GM12878 (cell line): Measurements from ENCODE around the gene OSBPL10. TPM values are rescaled to one million over a fixed set of nuclear protein-coding genes. Genes with fewer than 3 reads are reported as not detected.

Source experiments
- ATAC-seq: fragments of 200-7000 bp; cut with Tn5 transposase; 3 replicates; pipeline ENCODE4 v1.9.1; 2020; ENCODE audit warnings: mild to moderate bottlenecking, moderate library complexity
- BruUV-seq: library from RNA; stranded (reverse); fragments of 400-500 nt; replicated peaks from 2 replicates; lab custom pipeline; 2021; lab: Mats Ljungman, UMichigan
- CTCF ChIA-PET: fragments of 300-600 bp; sonication (Branson Sonifier 250); formaldehyde crosslinking; extraction: SDS; loops from one replicate; lab custom pipeline; 2021; ENCODE audit warnings: inconsistent platforms; lab: Yijun Ruan, JAX
- POLR2A ChIA-PET: fragments of 350-600 bp; formaldehyde crosslinking; extraction: SDS; loops from one replicate; lab custom pipeline; 2021; ENCODE audit warnings: inconsistent platforms; lab: Charles Lee
- RAD21 ChIA-PET: fragments of 300-600 bp; sonication (Branson Sonifier 250); formaldehyde crosslinking; loops from one replicate; lab custom pipeline; 2023; ENCODE audit warnings: antibody characterized with exemption; ENCODE audit not compliant: unreplicated experiment; lab: Charles Lee
- SMC1A ChIA-PET: fragments of 300-600 bp; sonication (Branson Sonifier 250); formaldehyde crosslinking; loops from one replicate; lab custom pipeline; 2023; ENCODE audit not compliant: unreplicated experiment, uncharacterized antibody; lab: Charles Lee
- DNase-seq: peaks from one replicate; pipeline ENCODE4 v3.0.0-alpha.2; 2011; ENCODE audit warnings: low read depth, low spot score
- FAIRE-seq: peaks from 3 replicates; lab custom pipeline; 2011; peaks lifted over from hg19 to GRCh38; lab: Jason Lieb, UNC
- H2AFZ ChIP-seq: 2 replicates; pipeline ENCODE4 v1.6.0; 2011; ENCODE audit warnings: low read depth, low read length, control low read depth; ENCODE audit not compliant: control insufficient read depth
- H3K27ac ChIP-seq: 2 replicates; pipeline ENCODE4 v1.5.1; 2011; ENCODE audit warnings: control low read depth; ENCODE audit not compliant: control insufficient read depth, insufficient read depth
- H3K27me3 ChIP-seq, 2 experiments: replicated peaks in 1 of 2; 2 replicates each; pipeline versions ENCODE4 v1.6.0 to v1.6.1; 2011; ENCODE audit warnings: low read length in 1 of 2; ENCODE audit not compliant: control insufficient read depth in 2 of 2, insufficient read depth in 2 of 2
- H3K36me3 ChIP-seq, 2 experiments: 2 replicates each; pipeline ENCODE4 v1.5.1; 2011; ENCODE audit warnings: low read length in 1 of 2; ENCODE audit not compliant: control insufficient read depth in 2 of 2, insufficient read depth in 2 of 2
- H3K4me1 ChIP-seq: 2 replicates; pipeline ENCODE4 v1.6.1; 2011; ENCODE audit warnings: mild to moderate bottlenecking, low read length, moderate library complexity, mixed read lengths; ENCODE audit not compliant: control insufficient read depth, insufficient read depth
- H3K4me2 ChIP-seq: 2 replicates; pipeline ENCODE4 v1.6.0; 2011; ENCODE audit warnings: control low read depth; ENCODE audit not compliant: control insufficient read depth, insufficient read depth
- H3K4me3 ChIP-seq: fragments of 200-600 bp; sonication (generic); 2 replicates; pipeline ENCODE4 v1.5.1; 2016
- H3K79me2 ChIP-seq: 2 replicates; pipeline ENCODE4 v1.6.0; 2011; ENCODE audit warnings: low read length; ENCODE audit not compliant: control insufficient read depth, insufficient read depth
- H3K9ac ChIP-seq: 2 replicates; pipeline ENCODE4 v1.8.0; 2011; ENCODE audit warnings: low read length, control low read depth, mixed read lengths; ENCODE audit not compliant: control insufficient read depth, insufficient read depth
- H3K9me3 ChIP-seq: replicated peaks from 3 replicates; pipeline ENCODE4 v1.5.1; 2011; ENCODE audit warnings: mild to moderate bottlenecking, low read length; ENCODE audit not compliant: control insufficient read depth, insufficient read depth
- H4K20me1 ChIP-seq: 2 replicates; pipeline ENCODE4 v1.6.0; 2011; ENCODE audit not compliant: control insufficient read depth, insufficient read depth
- CHD1 ChIP-seq: IDR thresholded peaks from 2 replicates; pipeline ENCODE4 v1.6.1; 2012; ENCODE audit warnings: low read depth, low read length, improper control_type of control experiment
- CHD2 ChIP-seq: IDR thresholded peaks from 2 replicates; pipeline ENCODE4 v1.6.1; 2011; ENCODE audit warnings: low read depth, low read length, improper control_type of control experiment, borderline replicate concordance
- EGR1 ChIP-seq, 2 experiments: IDR thresholded peaks; 1 replicate in 1 of 2; 2 replicates in 1 of 2; pipeline ENCODE4 v1.6.1; 2011 to 2012; ENCODE audit warnings: low read depth in 2 of 2, low read length in 2 of 2, borderline replicate concordance in 1 of 2, mild to moderate bottlenecking in 1 of 2, moderate library complexity in 1 of 2
- ESRRA ChIP-seq: IDR thresholded peaks from 2 replicates; pipeline ENCODE4 v1.6.1; 2012; ENCODE audit warnings: mild to moderate bottlenecking, low read length, improper control_type of control experiment
- IKZF1 ChIP-seq: fragments of 450-650 bp; conservative IDR thresholded peaks from 2 replicates; pipeline ENCODE4 v1.6.1; 2017; ENCODE audit warnings: antibody characterized with exemption, mild to moderate bottlenecking
- LARP7 ChIP-seq: fragments of 450-650 bp; IDR thresholded peaks from 2 replicates; pipeline ENCODE4 v1.6.1; 2017; ENCODE audit warnings: mild to moderate bottlenecking
- NFIC ChIP-seq: IDR thresholded peaks from 2 replicates; pipeline ENCODE4 v1.6.1; 2012; ENCODE audit warnings: low read depth, mild to moderate bottlenecking, inconsistent platforms, low read length, moderate library complexity
- PAX8 ChIP-seq: fragments of 450-650 bp; IDR thresholded peaks from 2 replicates; pipeline ENCODE4 v1.6.1; 2017; ENCODE audit warnings: mild to moderate bottlenecking, moderate library complexity
- RAD21 ChIP-seq: IDR thresholded peaks from 2 replicates; pipeline ENCODE4 v1.6.1; 2011; ENCODE audit warnings: mild to moderate bottlenecking, low read depth, low read length, moderate library complexity; ENCODE audit not compliant: insufficient read depth
- RB1 ChIP-seq: fragments of 450-650 bp; formaldehyde crosslinking; IDR thresholded peaks from 2 replicates; pipeline ENCODE4 v1.6.1; 2017; ENCODE audit warnings: mild to moderate bottlenecking, borderline replicate concordance
- RELA ChIP-seq: fragments of 450-650 bp; IDR thresholded peaks from 2 replicates; pipeline ENCODE4 v1.8.0; 2014; ENCODE audit warnings: borderline replicate concordance; ENCODE audit not compliant: partially characterized antibody
- SIX5 ChIP-seq: IDR thresholded peaks from 2 replicates; pipeline ENCODE4 v1.6.1; 2011; ENCODE audit warnings: mild to moderate bottlenecking, low read depth, low read length, moderate library complexity; ENCODE audit not compliant: severe bottlenecking
- SMAD1 ChIP-seq: fragments of 450-650 bp; IDR thresholded peaks from 2 replicates; pipeline ENCODE4 v1.6.1; 2018; ENCODE audit warnings: mild to moderate bottlenecking, low read depth; ENCODE audit not compliant: partially characterized antibody
- SMC3 ChIP-seq: IDR thresholded peaks from 2 replicates; pipeline ENCODE4 v1.6.1; 2011; ENCODE audit warnings: low read length, improper control_type of control experiment, borderline replicate concordance
- TCF12 ChIP-seq: IDR thresholded peaks from 2 replicates; pipeline ENCODE4 v1.6.1; 2011; ENCODE audit warnings: low read depth, mild to moderate bottlenecking, low read length
- WRNIP1 ChIP-seq: IDR thresholded peaks from 2 replicates; pipeline ENCODE4 v1.6.1; 2011; ENCODE audit warnings: low read depth, low read length, improper control_type of control experiment, borderline replicate concordance
- ZSCAN29 ChIP-seq: fragments of 450-650 bp; IDR thresholded peaks from 2 replicates; pipeline ENCODE4 v1.6.1; 2017; ENCODE audit warnings: mild to moderate bottlenecking, moderate library complexity
- ZZZ3 ChIP-seq: IDR thresholded peaks from 2 replicates; pipeline ENCODE4 v1.6.1; 2011; ENCODE audit warnings: low read depth; ENCODE audit not compliant: control insufficient read depth, insufficient read length
- WGBS: methylation state at CpG from one replicate; pipeline ENCODE4 v1.1.6; 2016; ENCODE audit warnings: low lambda C conversion rate; ENCODE audit not compliant: insufficient replicate concordance, insufficient coverage; ENCODE audit errors: missing lambda C conversion rate; 5-methylcytosine and 5-hydroxymethylcytosine counted together
- in situ Hi-C: fragments of 300-500 bp; cut with MboI; formaldehyde crosslinking; loops from 9 replicates; pipeline ENCODE4 v1.14.3; 2018; ENCODE audit warnings: mixed read lengths
- intact Hi-C: fragments of 100-400 bp; cut with micrococcal nuclease; formaldehyde crosslinking; loops from one replicate; pipeline ENCODE4 v1.14.2; 2022; ENCODE audit not compliant: unreplicated experiment
- polyA plus RNA-seq, 11 experiments: library from polyadenylated mRNA; depleted of rRNA in 4 of 11; unstranded in 6 of 11; stranded (reverse) in 5 of 11; fragments of >200 nt; fragmentation: Nextera tagmentation in 4 of 11; fragmentation: Illumina TruSeq in 1 of 11; extraction: Ambion mirVana in 4 of 11; extraction: Trizol in 1 of 11; gene quantifications; 1 replicate in 1 of 11; 2 replicates in 10 of 11; pipeline versions ENCODE4 v1.2.1 to v1.2.3, GENCODE V29; 2011 to 2016; ENCODE audit warnings: inconsistent platforms in 2 of 11, missing spikeins in 2 of 11, low read depth in 1 of 11
- total RNA-seq, 4 experiments: library from RNA; depleted of rRNA in 3 of 4; stranded (reverse); fragments of >200 nt in 3 of 4; fragmentation: Illumina TruSeq in 1 of 4; extraction: Trizol in 1 of 4; gene quantifications; 2 replicates each; pipeline versions ENCODE4 v1.2.1 to v1.2.3, GENCODE V29; 2013 to 2021
- TF ChIP-seq, protein P1 (sequence below): IDR thresholded peaks from 2 replicates; pipeline ENCODE4 v1.6.1; 2012; ENCODE audit warnings: low read depth, low read length, improper control_type of control experiment
- TF ChIP-seq, protein P2 (sequence below): IDR thresholded peaks from 2 replicates; pipeline ENCODE4 v1.6.1; 2012; ENCODE audit warnings: low read depth, low read length, improper control_type of control experiment

Gene OSBPL10
- total and polyA plus RNA-seq, 10 of the 15 experiments (the other 5 are each of a cell fraction or from before 2014, with no cell fraction given) = 0.03 to 0.25 (median 0.09) TPM; not detected in 5

DNA sequence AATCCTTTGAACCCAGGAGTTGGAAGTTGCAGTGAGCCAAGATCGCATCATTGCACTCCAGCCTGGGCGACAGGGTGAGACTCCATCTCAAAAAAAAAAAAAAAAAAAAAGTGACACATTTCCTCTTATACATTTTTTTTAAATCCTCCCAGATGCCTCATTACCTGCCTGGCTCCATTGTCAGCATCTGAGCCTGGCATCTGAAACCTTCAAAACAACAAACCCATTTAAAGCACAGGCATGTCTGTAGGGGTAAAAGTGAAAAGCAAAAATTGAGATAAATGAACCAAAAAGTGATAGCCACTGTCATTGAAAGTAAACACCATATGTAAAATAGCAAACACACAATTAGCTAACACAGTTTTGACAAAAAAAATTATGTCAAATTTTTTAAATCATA is 38.6 kb downstream of the OSBPL10 start:
- Histone ChIP-seq H3K79me2 (no peaks in the 10 kb centered on the region), H3K9me3 (no peaks in the 10 kb centered on the region; the same call in 2 of the 3 replicates), H3K27me3 (peaks cover 0 to 3% of the 10 kb centered on the region in 2 experiments; a peak in 3 of 4 replicates), H3K9ac (no peak overlapping the region), H2AFZ (no peak overlapping the region), H3K36me3 (no peaks in the 10 kb centered on the region), H3K4me2 (no peak overlapping the region), H3K4me1 (no peaks in the 10 kb centered on the region), H3K27ac (no peak overlapping the region), H4K20me1 (no peaks in the 10 kb centered on the region), H3K4me3 (no peak overlapping the region)
- ChIA-PET CTCF (interaction anchor here (1.3 kb wide), 1 partner anchor 19 kb away, joined by 3 read pairs; no protein-coding TSS in a partner anchor), SMC1A (no interaction called here), RAD21 (no interaction called here), POLR2A (no interaction called here)
- intact Hi-C loops = no loop called here
- FAIRE-seq = no peak
- BruUV-seq = no TSS peak
- no CpG with 5 or more reads among the region's 2 CpGs for WGBS
- TF ChIP-seq PAX8 (no peak), ESRRA (no peak), SIX5 (no peak), WRNIP1 (no peak), LARP7 (no peak), RELA (no peak), SMC3 (no peak), RAD21 (no peak), ZSCAN29 (no peak), CHD2 (no peak), SMAD1 (no peak), TCF12 (no peak), NFIC (no peak), RB1 (no peak), EGR1 (IDR thresholded peaks at IDR 0.05; ENCODE audit: borderline replicate concordance in 1 of 2, low read depth in 2 of 2, low read length in 2 of 2) (no peak), CHD1 (no peak), IKZF1 (no peak), ZZZ3 (no peak)
- TF ChIP-seq, protein P1, sequence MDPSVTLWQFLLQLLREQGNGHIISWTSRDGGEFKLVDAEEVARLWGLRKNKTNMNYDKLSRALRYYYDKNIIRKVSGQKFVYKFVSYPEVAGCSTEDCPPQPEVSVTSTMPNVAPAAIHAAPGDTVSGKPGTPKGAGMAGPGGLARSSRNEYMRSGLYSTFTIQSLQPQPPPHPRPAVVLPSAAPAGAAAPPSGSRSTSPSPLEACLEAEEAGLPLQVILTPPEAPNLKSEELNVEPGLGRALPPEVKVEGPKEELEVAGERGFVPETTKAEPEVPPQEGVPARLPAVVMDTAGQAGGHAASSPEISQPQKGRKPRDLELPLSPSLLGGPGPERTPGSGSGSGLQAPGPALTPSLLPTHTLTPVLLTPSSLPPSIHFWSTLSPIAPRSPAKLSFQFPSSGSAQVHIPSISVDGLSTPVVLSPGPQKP = no peak
- TF ChIP-seq, protein P2, sequence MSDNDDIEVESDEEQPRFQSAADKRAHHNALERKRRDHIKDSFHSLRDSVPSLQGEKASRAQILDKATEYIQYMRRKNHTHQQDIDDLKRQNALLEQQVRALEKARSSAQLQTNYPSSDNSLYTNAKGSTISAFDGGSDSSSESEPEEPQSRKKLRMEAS = no peak
- in situ Hi-C loops = no loop called here
- DNase-seq = no peak
- no peak for ATAC-seq
